ENCODE measurements around the gene ELL2.

The ELL2 gene

DNA sequence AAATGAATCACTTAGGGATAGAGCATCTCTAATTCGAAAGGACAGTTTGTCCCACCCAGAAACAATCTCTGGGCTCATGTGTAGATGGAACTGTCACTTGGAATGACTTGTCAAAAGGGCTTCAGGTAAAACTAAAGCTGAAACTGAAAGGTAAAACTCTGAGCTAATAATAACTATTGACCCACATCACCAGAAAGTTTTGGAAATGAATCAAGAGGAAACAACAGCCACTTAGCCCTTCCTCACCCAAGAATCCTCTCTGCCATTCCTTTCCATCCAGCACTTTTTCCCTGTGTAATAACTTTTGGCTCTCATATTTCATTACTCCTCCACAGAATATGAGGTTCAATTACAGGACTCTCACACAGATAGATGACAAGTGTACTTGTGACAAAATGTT is 125.1 kb downstream of the ELL2 start:
- Histone ChIP-seq H3K27me3 (no peaks in the 10 kb centered on the region), H3K4me3 (no peak overlapping the region), H3K4me1 (peaks cover 29% of the 10 kb centered on the region), H3K9me3 (no peaks in the 10 kb centered on the region), H3K9ac (no peak overlapping the region), H3K36me3 (no peaks in the 10 kb centered on the region), H3K4me2 (peak overlapping the region; percentile 90), H4K20me1 (no peaks in the 10 kb centered on the region), H3K27ac (no peak overlapping the region)
- TF ChIP-seq Cebpa-rat (IDR thresholded peaks at IDR 0.05) = no peak

DNA sequence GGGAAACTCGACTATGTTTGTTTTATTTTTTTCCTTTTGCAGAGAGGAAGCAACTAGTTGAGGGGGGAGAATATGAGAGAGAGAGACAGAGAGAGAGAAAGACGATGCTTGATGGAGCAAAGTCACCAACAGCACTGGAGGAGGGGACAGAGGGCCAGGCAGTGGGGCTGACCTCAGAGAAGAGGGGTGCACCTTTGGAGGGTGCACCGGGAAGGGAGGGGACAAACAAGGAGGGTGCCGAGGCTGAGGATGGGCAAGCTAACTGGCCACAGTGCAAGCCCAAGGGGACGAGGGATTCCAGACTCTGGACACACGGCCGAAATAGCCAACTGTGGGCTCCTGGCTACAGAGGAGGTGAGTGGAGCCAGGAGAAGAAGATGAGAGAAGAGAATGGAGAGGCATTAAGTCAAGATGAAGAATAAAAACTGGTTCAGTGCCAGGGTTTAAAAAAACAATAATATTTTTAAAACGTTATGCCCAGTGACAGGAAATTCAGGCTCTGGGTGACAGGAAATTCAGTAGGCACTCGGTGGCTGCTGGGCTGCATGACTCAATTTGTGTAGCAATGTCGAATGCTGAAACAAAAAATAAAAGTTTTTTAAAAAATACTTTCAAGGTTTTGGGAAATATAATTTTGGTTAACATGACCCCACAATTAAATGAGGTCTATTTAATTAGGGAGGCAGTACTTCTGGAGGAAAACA is 125.8 kb downstream of the ELL2 start:
- peaks cover 29% of the 10 kb centered on the region for H3K4me1 ChIP-seq
- peak overlapping the region; percentile 77 for H3K27ac ChIP-seq
- H3K27me3 ChIP-seq = no peaks in the 10 kb centered on the region
- H3K4me2 ChIP-seq = peak overlapping the region; percentile 90
- H4K20me1 ChIP-seq = no peaks in the 10 kb centered on the region
- no peaks in the 10 kb centered on the region for H3K9me3 ChIP-seq
- no peaks in the 10 kb centered on the region for H3K36me3 ChIP-seq
- H3K9ac ChIP-seq = peak overlapping the region; percentile 53
- no peak for TF ChIP-seq Cebpa-rat (IDR thresholded peaks at IDR 0.05)
- H3K4me3 ChIP-seq = peak overlapping the region; percentile 64

Measured in BLaER1 (cell line).